ENCODE results near the gene BRIP1.
A peak's percentile ranks its signal among the peaks of the same experiment; 100 is the strongest.
"Not testable (repeated sequence)": the region's sequence is repeated elsewhere in the genome, so short reads cannot be mapped to it uniquely, and the experiment has no call there.

BRIP1 gene

GRCh38 chr17:61862105-61862574 is 1.2 kb downstream of the BRIP1 start:
- no peak for DNase-seq

DNA sequence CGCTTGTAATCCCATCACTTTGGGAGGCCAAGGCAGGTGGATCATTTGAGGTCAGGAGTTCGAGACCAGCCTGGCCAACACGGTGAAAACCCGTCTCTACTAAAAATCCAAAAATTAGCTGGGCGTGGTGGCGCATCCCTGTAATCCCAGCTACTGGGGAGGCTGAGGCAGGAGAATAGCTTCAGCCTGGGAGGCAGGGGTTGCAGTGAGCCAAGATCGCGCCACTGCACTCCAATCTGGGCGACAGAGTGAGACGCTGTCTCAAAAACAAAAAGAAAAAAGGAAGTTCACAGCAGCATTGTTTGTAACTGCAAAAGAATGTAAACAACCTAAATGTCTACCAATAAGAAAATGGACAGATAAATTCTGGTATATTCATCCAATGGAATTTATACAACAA is 2.9 kb downstream of the BRIP1 start:
- not testable (repeated sequence) for DNase-seq

DNA sequence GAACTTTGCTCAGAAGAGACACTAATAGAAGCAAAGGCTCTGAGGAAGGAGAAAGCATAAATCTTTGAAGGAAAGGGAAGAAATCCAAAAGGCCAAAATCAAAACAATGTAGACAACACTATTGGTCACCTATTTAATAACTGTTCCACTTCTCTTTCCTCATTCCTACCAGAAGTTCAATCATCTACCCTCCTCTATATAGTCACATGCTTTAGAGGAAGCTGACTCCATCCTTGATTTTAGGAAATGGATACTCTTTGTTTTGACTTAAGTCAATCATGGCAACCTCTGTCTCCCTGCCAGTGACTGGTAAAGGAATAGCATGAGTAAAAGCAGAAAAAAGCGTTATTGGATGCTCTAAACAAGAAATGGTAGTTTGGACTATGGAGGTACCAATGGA is 7.3 kb downstream of the BRIP1 start:
- no peak for DNase-seq

GRCh38 chr17:61852857-61853256 is 10.5 kb downstream of the BRIP1 start:
- no peak for DNase-seq

- no peak for DNase-seq
Observed at GRCh38 chr17:61849674-61850073, 13.7 kb downstream of the BRIP1 start.

DNA sequence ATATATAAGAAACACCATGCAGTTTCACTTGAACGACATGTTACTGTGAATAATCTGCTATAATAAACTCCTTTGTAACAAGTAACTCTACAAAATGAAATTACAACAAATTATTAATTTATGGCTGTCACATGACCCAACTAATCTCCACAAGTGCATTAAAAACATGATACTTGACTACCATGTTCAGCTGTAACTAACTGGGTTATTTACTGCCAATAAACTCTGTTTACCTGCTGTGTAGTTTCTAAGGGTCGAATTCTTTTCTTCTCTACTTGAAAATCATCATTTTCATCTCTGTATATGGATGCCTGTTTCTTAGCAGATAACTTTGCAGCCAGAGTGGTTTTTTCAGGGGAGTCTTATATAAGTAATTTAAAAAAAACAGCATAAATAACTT is 14.4 kb downstream of the BRIP1 start:
- DNase-seq = no peak

- DNase-seq = no peak
Observed at GRCh38 chr17:61848247-61848646, 15.1 kb downstream of the BRIP1 start.

GRCh38 chr17:61847659-61848058 is 15.7 kb downstream of the BRIP1 start:
- no peak for DNase-seq

GRCh38 chr17:61846761-61847375 is 16.5 kb downstream of the BRIP1 start:
- DNase-seq = no peak

- no peak for DNase-seq
Observed at GRCh38 chr17:61846088-61846487, 17.2 kb downstream of the BRIP1 start.

DNA sequence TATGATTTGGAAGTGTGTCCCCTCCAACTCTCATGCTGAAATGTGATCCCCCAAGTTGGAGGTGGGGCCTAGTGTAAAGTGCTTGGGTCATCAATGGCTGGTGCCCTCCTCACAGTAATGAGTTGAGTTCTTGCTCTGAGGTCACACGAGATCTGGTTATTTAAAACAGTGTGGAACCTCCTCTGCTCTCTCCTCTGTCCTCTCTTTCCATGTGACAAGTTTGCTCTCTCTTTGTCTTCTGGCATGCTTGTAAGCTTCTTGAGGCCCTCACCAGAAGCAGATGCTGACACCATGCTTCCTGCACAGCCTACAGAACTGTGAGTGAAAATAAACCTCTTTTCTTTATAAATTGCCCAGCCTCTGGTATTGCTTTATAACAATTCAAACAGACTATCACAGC is 19.9 kb downstream of the BRIP1 start:
- no peak for DNase-seq

DNA sequence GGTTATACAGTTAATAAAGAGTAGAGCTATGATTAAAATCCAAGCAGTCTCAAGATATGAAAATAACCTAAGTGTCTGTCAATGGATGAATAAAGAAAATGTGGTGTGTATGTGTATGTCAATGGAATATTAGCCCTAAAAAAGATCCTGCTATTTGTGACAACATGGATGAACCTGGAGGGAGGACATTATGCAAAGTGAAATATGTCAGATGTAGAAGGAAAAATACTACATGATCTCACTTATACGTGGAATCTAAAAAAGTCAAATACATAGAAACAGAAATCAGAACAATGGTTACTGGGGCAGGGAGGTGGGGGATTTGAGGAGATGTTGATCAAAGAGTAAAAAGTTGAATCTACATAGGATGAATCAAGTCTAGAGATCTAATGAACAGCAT is 20.4 kb downstream of the BRIP1 start:
- DNase-seq = no peak

DNA sequence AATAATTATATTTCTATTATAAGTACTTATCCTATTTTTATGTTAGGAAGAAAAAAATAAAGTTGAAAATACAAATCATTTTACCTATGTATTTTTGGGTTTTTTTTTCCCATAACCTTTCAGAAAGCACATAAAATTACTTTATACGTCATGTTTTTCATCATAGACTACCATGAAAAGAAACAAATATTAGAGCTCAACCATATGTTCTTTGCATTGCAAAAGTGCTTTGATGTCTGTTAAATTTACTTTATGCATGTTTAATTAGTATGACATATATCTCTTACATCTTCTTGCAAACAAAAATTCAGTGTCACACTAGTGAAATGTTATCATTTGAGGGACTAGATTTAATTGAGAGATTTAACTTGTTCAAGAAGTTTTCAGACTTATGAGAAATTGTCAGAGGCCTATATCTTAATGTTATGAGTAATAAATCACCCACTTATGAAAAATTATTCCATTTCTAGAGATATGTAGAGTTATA is 24.0 kb downstream of the BRIP1 start:
- DNase-seq = no peak

GRCh38 chr17:61837175-61838051 is 25.9 kb downstream of the BRIP1 start:
- DNase-seq = peak; percentile 46

- no peak for DNase-seq
Observed at GRCh38 chr17:61836266-61837174, 26.8 kb downstream of the BRIP1 start.

- no peak for DNase-seq
Observed at GRCh38 chr17:61835606-61836005, 27.7 kb downstream of the BRIP1 start.

DNA sequence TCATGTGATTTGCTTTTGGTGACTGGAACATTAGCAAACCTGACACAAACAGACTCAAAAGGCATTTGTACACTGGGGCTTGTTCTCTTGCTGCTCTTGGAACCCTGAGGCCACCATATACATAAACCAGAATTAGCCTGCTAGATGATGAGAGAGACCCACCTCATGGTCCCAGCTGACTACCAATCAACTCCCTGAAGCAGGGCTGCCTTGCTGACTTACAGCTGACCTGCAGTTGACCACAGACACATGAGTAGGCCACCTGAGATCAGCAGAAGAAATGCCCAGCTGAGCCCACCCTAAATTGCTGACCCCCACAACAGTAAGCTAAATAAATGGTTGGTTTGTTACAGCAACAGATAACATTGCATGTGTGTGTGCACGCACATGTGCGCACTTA is 28.7 kb downstream of the BRIP1 start:
- no peak for DNase-seq

DNA sequence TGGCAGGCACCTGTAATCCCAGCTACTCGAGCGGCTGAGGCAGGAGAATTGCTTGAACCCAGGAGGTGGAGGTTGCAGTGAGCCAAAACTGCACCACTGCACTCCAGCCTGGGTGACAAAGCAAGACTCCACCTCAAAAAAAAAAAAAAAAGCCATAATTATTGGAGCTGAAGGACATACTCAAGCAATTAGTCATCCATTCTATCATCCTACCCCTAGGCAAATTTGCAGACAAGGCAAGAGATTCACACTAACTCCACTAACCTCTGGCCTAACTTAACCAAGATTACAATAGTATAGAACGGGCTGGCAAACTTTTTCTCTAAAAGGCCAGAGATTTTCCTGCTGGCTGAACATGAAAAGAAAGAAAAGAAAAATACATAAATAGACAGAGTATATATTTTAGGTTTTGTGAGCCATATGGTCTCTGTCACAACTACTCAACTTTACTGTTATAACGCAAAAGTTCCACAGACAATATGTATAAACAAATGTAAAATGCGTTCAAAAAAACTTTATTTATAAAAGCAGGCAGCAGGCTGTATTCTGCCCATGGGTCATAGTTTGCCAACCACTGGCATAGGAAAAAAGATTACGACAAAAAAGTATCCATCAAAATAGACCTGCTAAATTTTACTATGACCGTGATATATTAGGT is 29.7 kb downstream of the BRIP1 start:
- no peak for DNase-seq

GRCh38 chr17:61832463-61832862 is 30.9 kb downstream of the BRIP1 start:
- no peak for DNase-seq

- no peak for DNase-seq
Observed at GRCh38 chr17:61831099-61831498, 32.2 kb downstream of the BRIP1 start.

GRCh38 chr17:61828694-61829093 is 34.6 kb downstream of the BRIP1 start:
- no peak for DNase-seq

DNA sequence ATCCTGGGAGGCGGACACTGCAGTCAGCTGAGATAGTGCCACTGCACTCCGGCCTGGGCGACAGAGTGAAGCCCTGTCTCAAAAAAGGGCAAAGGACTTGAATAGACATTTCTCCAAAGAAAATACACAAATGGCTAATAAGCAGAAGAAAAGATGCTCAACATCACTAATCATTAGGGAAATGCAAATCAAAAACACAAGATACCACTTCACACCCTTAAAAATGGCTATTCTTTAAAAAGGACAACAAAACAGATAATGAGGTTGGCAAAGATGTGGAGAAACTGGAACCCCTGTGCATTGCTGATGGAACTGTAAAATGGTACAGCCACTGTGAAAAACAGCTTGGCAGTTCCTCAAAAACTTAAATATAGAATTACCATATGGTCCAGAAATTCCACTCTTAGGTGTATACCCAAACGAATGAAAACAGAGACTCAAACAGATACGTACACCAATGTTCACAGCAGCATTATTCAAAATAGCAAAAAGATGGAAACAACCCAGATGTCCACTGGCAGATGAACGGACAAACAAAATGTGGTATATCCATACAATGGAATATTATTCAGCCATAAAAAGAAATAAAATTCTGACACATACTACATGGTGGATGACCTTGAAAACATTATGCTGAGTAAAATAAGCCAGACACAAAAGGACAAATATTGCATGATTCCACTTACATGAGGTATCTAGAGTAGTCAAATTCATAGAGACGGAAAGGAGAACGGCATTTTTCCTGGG is 35.5 kb downstream of the BRIP1 start:
- no peak for DNase-seq

Data from NCI-H1694 treated with DMSO at 0.1 percent for 48 hours (cell line).